GM19043 (cell line): ENCODE data around the gene CYBRD1.
"Not testable (repeated sequence)": the region's sequence is repeated elsewhere in the genome, so short reads cannot be mapped to it uniquely, and the experiment has no call there.

Source experiments
- ATAC-seq: cut with Tn5 transposase; IDR thresholded peaks from one replicate; pipeline ENCODE4 v1.9.1; 2021; ENCODE audit warnings: low read depth; ENCODE audit not compliant: unreplicated experiment

CYBRD1 gene, protein sequence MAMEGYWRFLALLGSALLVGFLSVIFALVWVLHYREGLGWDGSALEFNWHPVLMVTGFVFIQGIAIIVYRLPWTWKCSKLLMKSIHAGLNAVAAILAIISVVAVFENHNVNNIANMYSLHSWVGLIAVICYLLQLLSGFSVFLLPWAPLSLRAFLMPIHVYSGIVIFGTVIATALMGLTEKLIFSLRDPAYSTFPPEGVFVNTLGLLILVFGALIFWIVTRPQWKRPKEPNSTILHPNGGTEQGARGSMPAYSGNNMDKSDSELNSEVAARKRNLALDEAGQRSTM

DNA sequence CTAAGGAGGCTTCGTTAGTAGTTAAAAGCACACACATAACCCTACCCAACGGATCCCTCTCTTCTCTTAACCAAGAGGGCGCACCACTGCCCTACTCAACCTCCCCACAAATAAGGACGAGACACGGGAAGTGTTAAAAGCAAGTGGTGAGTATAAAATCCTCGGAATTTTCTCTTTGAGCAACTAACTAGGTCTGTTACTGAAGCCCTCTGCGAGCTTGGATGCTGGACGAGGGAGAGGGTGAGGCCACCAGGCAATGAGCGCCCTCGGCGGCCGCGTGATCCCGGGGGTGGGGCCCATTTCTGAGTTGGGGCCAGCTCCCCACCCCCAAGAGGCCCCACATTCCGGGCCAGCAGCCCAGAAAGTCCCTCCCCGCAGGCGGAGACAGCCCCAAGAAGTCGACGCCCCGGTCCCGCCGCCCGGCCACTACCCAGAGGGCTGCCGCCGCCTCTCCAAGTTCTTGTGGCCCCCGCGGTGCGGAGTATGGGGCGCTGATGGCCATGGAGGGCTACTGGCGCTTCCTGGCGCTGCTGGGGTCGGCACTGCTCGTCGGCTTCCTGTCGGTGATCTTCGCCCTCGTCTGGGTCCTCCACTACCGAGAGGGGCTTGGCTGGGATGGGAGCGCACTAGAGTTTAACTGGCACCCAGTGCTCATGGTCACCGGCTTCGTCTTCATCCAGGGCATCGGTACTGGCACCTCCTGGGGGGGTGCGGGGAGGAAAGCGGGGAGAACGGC is at the start of gene CYBRD1:
Gene CYBRD1, plus strand, starts transcription at position 423 of the 736 bp plus-strand sequence. Its CDS starts 72 bp downstream, at position 495.
- ATAC-seq = peak; percentile 38

DNA sequence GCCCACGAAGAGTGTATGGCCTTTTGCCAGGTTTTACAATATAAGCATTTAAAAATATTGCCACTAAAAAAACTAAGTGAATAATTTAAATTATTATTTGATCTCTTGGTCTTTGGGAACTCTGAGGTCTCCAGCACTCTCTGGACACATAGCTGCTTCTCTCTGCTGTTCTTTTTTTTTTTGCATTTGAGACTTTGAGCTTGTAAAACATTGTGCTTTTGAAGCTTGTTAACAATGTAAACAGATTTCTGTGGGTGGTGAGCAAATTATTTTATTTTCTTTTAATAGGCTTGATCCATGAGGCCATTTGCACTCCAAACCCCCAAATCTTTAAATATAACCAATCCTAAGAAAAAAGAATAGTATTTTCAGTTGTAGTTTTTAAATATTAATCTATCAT is 46.3 kb upstream of the CYBRD1 start:
- ATAC-seq = no peak

GRCh38 chr2:171478345-171478744 is 43.9 kb upstream of the CYBRD1 start:
- ATAC-seq = no peak

GRCh38 chr2:171479154-171479814 is 43.0 kb upstream of the CYBRD1 start:
- ATAC-seq = no peak

GRCh38 chr2:171480908-171481307 is 41.4 kb upstream of the CYBRD1 start:
- ATAC-seq = no peak

- ATAC-seq = no peak
Observed at GRCh38 chr2:171482308-171482707, 40.0 kb upstream of the CYBRD1 start.

GRCh38 chr2:171482877-171483276 is 39.4 kb upstream of the CYBRD1 start:
- ATAC-seq = no peak

DNA sequence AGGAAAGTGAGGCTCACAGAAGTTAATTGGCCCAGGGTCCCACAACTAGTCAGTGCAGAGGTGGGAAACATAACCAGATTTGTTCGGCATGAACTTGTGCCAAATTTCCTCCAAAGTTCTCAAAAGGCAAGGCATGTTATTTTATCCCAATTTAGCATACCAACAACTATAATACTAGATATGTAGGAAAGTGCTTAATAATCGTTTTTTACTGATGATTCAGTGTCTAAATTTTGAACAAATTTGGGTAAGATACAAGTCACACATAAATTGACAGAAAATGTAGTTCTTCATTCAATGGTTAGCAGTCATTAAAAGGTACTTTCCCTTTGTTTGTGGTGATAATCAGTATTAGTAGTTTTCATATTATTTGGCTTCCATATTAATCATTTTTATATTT is 38.5 kb upstream of the CYBRD1 start:
- ATAC-seq = no peak

DNA sequence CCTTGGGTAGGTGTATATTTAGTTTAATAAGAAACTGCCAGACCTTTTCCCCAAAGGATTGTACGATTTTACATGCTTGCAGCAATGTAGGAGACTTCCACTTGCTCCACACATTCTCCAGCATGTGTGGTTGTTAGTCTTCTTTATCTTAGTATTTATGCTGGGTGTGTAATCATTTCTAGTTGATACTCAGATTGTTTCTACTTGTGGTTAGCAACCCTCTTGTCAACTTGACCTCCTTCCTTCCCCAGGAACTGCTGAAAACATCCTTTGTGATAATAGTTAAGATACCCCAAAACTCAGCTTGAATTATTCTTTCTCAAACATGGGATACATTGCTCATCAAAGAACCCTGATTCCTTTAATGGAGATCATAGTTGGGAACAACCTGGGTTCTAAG is 37.2 kb upstream of the CYBRD1 start:
- ATAC-seq = no peak

DNA sequence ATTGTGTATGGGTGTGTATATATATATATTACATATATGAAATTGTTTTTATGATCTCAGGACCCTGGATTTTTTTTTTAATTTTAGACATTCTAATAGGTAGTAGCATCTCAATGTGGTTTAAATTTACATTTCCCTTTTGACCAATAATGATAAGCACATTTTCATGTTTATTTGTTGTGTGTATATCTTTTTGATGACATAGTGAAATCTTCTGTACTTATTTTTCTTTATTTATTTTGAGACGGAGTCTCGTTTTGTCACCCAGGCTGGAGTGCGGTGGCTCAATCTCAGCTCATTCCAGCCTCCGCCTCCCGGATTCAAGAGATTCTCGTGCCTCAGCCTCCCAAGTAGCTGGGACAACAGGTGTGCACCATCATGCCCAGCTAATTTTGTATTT is 35.1 kb upstream of the CYBRD1 start:
- ATAC-seq = no peak

DNA sequence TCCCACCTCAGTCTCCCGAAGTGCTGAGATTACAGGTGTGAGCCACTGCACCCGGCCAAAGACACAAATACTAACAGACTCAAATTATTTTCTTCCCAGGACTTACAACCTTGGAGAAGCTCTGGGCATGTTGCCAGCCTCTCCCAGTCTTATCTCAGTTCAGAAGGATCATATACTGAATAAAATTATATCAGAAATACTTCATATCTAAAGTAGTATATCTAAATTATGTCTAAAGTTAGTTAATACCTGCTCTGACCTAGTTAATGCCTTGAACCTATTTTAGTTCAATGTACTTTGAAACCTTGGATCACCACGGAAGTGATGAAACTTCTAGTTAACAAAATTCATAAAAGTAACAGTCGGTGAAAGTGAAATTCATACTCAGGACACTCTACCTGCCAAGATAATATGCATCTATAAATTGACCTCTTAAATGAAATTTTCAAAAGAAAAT is 34.4 kb upstream of the CYBRD1 start:
- ATAC-seq = no peak

DNA sequence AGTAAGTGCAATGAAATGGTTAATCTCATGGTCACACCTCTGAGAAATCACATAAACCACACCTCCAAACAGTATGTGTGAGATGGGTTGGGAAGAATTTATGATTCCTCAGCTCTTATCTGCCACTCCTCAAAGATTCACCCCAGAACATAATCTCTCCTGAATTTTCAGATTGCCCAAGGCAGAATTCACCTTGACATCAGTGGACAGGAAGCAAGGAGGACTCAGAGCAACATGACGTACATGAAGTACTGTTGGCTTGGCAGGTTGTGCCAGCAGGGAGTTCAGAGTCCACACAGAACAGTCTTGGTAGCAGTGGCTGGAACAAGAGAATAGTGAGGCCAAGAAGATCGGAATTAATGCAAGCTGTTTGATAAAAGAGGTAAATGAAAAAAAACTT is 31.7 kb upstream of the CYBRD1 start:
- ATAC-seq = no peak

- ATAC-seq = no peak
Observed at GRCh38 chr2:171491292-171491691, 31.0 kb upstream of the CYBRD1 start.

GRCh38 chr2:171492664-171493063 is 29.6 kb upstream of the CYBRD1 start:
- ATAC-seq = no peak

DNA sequence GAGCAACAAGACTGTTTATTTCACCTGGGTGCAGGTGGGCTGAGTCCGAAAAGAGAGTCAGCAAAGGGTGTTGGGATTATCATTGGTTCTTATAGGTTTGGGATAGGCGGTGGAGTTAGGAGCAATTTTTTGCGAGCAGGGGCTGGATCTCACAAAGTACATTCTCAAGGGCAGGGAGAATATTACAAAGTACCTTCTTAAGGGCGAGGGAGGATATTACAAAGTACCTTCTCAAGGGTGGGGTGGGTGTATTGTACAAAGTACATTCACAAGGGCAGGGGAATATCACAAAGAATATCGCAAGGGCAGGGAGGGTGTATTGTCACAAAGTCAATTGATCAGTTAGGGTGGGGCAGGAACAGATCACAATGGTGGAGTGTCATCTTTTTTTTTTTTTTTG is 24.6 kb upstream of the CYBRD1 start:
- ATAC-seq = not testable (repeated sequence)

- no peak for ATAC-seq
Observed at GRCh38 chr2:171505374-171505773, 16.9 kb upstream of the CYBRD1 start.

- ATAC-seq = peak; percentile 58
Observed at GRCh38 chr2:171509945-171510731, 12.1 kb upstream of the CYBRD1 start.

DNA sequence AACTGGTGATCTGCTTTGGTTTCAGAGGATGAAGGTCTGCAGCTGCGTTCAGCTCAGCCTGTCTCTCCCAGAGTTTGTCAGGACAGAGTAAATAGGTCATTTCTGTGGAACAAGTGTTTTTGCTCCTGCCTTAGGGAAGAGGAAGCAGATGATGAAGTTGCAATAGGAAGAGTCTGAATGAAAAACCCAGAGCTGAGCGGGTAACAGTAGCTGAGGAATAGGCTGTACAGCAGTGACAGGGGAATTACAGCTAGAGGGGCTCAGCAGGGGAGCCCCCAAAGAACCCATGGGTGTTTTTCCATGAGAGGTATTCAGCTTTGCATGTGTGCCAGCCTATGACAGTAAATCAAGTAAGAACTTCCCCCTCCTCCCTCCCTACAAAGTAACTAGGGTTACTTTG is 10.3 kb upstream of the CYBRD1 start:
- no peak for ATAC-seq

- ATAC-seq = no peak
Observed at GRCh38 chr2:171512683-171513195, 9.5 kb upstream of the CYBRD1 start.

GRCh38 chr2:171513719-171514160 is 8.5 kb upstream of the CYBRD1 start:
- no peak for ATAC-seq
